ENCODE data around the gene CD37.
"Not testable (repeated sequence)": the region's sequence is repeated elsewhere in the genome, so short reads cannot be mapped to it uniquely, and the experiment has no call there.

CD37 gene, protein sequence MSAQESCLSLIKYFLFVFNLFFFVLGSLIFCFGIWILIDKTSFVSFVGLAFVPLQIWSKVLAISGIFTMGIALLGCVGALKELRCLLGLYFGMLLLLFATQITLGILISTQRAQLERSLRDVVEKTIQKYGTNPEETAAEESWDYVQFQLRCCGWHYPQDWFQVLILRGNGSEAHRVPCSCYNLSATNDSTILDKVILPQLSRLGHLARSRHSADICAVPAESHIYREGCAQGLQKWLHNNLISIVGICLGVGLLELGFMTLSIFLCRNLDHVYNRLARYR

DNA sequence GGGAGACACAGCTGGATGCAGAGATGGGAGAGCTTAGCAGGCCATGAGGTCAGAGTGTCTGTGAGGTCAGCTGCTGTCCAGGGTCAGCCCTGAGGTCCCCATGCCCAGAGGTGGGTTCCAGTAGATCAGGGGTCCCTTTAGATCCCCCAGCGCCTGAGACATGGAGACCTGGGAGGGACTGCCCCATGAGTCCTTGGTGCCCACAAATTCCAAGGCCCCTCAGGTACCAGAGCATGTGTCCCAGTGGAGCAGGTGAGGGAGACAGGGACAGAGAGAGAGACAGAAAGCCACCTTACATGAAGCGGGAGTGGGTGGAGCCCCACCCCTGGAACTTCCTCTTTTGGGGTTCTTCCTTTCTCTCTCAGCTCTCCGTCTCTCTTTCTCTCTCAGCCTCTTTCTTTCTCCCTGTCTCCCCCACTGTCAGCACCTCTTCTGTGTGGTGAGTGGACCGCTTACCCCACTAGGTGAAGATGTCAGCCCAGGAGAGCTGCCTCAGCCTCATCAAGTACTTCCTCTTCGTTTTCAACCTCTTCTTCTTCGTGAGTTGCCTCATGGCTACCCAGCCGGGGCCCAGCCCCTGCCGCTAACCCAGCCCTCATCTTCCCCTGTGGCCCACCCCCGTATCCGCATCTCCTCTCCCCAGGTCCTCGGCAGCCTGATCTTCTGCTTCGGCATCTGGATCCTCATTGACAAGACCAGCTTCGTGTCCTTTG, at the start of gene CD37:
TSS of gene CD37 (plus strand) at position 336 of the 713 bp plus-strand sequence. CDS start at position 471, 135 bp downstream.
- TF ChIP-seq, protein P1, sequence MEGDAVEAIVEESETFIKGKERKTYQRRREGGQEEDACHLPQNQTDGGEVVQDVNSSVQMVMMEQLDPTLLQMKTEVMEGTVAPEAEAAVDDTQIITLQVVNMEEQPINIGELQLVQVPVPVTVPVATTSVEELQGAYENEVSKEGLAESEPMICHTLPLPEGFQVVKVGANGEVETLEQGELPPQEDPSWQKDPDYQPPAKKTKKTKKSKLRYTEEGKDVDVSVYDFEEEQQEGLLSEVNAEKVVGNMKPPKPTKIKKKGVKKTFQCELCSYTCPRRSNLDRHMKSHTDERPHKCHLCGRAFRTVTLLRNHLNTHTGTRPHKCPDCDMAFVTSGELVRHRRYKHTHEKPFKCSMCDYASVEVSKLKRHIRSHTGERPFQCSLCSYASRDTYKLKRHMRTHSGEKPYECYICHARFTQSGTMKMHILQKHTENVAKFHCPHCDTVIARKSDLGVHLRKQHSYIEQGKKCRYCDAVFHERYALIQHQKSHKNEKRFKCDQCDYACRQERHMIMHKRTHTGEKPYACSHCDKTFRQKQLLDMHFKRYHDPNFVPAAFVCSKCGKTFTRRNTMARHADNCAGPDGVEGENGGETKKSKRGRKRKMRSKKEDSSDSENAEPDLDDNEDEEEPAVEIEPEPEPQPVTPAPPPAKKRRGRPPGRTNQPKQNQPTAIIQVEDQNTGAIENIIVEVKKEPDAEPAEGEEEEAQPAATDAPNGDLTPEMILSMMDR (IDR thresholded peaks at IDR 0.05; ENCODE audit: low read depth, low read length, missing control alignments), result no peak
- H3K4me3 ChIP-seq (ENCODE audit: low read depth, low read length), result no peak within 1 kb of the TSS
- no peak for DNase-seq (ENCODE audit: low read depth)
- in situ Hi-C loops (cut with HindIII; ENCODE audit: low sequenced_read_pairs), result no loop called here

DNA sequence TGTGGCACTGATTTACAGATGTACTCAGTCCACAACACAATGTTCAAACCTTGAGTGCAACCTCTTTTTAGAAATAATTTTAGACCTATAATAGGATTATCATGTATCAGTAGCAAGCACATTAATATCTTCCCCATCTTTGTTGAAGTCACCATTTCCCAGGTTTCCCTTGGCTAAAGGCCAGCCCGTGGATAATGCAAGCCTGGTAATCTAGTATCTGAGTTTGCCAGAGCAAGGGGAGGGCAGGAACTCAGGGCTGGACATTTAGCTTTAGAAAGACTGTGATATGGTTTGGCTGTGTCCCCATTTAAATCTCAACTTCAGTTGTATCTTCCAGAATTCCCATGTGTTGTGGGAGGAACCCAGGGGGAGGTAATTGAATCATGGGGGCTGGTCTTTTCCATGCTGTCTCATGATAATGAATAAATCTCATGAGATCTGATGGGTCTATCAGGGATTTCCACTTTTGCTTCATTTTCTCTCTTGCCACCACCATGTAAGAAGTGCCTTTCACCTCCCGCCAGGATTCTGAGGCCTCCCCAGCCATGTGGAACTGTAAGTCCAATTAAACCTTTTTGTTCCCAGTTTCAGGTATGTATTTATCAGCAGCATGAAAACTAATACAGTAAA, 48.0 kb upstream of the CD37 start:
- no peak for DNase-seq (ENCODE audit: low read depth)
- no peak overlapping the region for H3K4me3 ChIP-seq (ENCODE audit: low read depth, low read length)
- in situ Hi-C loops (cut with HindIII; ENCODE audit: low sequenced_read_pairs), result no loop called here
- TF ChIP-seq, protein P1 (IDR thresholded peaks at IDR 0.05; ENCODE audit: low read depth, low read length, missing control alignments), result no peak

DNA sequence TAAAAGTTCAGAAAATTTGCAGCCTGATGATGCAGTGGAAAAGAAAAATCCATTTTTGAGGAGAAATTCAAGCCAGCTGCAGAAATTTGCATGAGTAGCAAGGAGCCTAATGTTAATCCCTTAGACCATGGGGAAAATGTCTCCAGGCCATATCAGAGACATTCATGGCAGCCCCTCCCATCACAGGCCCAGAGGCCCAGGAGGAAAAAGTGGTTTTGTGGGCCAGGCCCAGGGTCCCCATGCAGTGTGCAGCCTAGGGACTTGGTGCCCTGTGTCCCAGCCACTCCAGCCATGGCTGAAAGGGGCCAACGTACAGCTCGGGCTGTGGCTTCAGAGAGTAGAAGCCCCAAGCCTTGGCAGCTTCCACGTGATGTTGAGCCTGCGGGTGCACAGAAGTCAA, 47.0 kb upstream of the CD37 start:
- in situ Hi-C loops (cut with HindIII; ENCODE audit: low sequenced_read_pairs); H3K4me3 ChIP-seq (ENCODE audit: low read depth, low read length); DNase-seq (ENCODE audit: low read depth): not testable (repeated sequence)

DNA sequence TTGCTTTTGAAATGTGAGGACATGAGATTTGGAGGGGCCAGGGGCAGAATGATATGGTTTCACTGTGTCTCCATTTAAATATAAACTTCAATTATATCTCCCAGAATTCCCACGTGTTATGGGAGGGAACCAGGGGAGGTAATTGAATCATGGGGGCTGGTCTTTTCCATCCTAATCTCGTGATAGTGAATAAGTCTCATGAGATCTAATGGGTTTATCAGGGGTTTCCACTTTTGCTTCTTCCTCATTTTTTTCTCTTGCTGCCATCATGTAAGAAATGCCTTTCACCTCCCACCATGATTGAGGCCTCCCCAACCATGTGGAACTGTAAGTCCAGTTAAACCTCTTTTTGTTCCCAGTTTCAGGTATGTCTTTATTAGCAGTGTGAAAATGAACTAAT, 45.9 kb upstream of the CD37 start:
- H3K4me3 ChIP-seq (ENCODE audit: low read depth, low read length); in situ Hi-C loops (cut with HindIII; ENCODE audit: low sequenced_read_pairs); DNase-seq (ENCODE audit: low read depth): not testable (repeated sequence)

DNA sequence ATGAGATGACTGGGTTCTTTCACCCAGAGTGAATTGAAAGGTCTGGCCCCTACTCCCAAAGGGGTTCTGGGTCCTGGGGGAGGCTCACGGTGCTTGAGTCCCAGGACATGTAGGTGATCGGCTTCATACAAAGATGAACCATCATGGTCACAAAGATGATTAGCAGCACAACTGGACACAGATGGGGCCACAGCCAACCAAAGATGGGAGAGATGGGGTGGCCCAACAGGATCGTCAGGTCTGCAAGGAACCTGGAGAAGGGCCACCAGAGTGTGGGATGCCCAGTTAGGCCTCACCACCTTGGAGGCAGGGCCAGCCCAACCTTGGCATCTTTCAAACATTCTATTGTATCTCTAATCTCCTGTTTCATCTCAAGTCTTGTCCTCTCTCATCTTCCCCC, 44.7 kb upstream of the CD37 start:
- in situ Hi-C loops (cut with HindIII; ENCODE audit: low sequenced_read_pairs), result no loop called here
- no peak for DNase-seq (ENCODE audit: low read depth)
- TF ChIP-seq, protein P1 (IDR thresholded peaks at IDR 0.05; ENCODE audit: low read depth, low read length, missing control alignments), result no peak
- H3K4me3 ChIP-seq (ENCODE audit: low read depth, low read length), result no peak overlapping the region

DNA sequence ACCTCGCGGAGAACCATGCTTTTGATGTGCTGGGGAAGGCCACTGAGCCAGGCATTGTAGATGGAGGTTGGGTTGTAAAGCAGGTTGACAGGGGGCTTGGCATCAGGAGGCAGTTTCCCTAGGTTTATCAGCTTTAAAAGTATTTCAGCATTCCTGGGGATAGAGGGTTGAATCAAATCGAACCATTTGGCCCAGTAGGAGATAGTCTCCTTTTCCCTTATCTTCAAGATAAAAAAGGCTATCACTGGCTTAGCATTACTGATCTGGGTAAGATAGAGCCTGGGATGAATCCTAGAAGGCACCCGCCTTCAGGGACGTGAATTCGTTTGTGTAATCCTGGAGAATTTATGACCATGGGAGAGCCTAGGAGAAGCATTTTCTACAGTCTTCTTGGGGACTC, 40.8 kb upstream of the CD37 start:
- in situ Hi-C loops (cut with HindIII; ENCODE audit: low sequenced_read_pairs), result no loop called here
- TF ChIP-seq, protein P1 (IDR thresholded peaks at IDR 0.05; ENCODE audit: low read depth, low read length, missing control alignments), result no peak
- H3K4me3 ChIP-seq (ENCODE audit: low read depth, low read length), result no peak overlapping the region
- DNase-seq (ENCODE audit: low read depth), result no peak

DNA sequence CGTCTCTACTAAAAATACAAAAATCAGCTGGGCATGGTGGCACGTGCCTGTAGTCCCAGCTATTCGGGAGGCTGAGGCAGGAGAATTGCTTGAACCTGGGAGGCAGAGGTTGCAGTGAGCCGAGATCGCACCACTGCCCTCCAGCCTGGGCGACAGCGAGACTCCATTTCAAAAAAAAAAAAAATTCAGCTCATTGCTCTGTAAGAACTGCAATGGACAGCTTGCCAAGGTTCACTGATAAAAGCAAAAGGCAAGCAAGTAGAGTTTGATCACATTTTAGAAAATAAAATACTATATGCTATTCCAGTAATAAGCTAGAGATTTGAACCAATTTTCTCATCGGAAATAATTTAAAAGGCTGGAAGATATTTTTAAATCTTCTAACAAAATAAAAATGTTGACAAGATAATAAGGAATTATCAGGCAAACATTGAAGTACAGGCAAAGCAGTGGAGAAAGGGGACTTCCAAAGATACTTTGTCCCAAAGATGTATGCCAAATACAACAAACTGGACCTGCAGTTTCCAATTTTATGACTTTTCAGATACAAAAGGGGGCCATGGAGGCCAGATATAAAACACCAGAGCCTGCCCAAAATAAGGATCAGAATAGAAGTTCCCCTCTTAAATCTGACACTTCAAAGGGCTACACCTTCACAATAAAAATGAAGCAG, 39.9 kb upstream of the CD37 start:
- in situ Hi-C loops (cut with HindIII; ENCODE audit: low sequenced_read_pairs), result no loop called here
- no peak for DNase-seq (ENCODE audit: low read depth)
- TF ChIP-seq, protein P1 (IDR thresholded peaks at IDR 0.05; ENCODE audit: low read depth, low read length, missing control alignments), result no peak
- no peak overlapping the region for H3K4me3 ChIP-seq (ENCODE audit: low read depth, low read length)

Measured in astrocyte of the cerebellum (primary cell).